ENCODE results near the gene SEMG1. TPM values are rescaled to one million over a fixed set of nuclear protein-coding genes. Genes with fewer than 3 reads are reported as not detected.

The SEMG1 gene
- total RNA-seq, 1 experiment from 2014 or later: 2.1 TPM

DNA sequence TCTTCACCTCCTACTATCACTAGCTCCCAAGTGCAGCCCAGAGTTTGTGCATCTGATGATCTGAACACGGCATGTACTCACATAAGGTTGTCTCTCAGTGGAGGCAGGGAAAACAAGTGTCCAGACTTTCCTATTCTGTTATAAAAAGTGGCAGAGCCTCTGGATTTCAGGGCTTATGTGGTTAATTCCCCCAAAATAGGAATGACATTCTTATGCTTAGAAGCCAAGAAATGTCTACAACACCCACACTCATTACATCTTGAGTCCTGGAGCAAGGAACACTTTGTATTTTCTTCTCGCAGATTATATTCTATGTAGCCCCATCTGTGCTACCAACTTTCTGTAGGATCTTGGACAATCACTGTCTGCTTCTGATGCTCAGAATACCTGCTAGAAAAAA is 13.5 kb upstream of the SEMG1 start:
- ATAC-seq (no peak), DNase-seq (ENCODE audit: low spot score) (no peak)
- no peaks in the 10 kb centered on the region for H3K36me3 Mint-ChIP-seq
- TF ChIP-seq NFATC4 (CRISPR knock-in tag; IDR thresholded peaks at IDR 0.05) (no peak), SMAD4 (CRISPR knock-in tag; IDR thresholded peaks at IDR 0.05) (no peak), IRF2 (CRISPR knock-in tag; IDR thresholded peaks at IDR 0.05; ENCODE audit: borderline replicate concordance, low read depth) (no peak), FOXP1 (CRISPR knock-in tag; IDR thresholded peaks at IDR 0.05; ENCODE audit: borderline replicate concordance) (no peak), GABPB1 (CRISPR knock-in tag; IDR thresholded peaks at IDR 0.05) (no peak), ZNF138 (CRISPR knock-in tag; conservative IDR thresholded peaks at IDR 0.05) (no peak), NR1H2 (CRISPR knock-in tag; IDR thresholded peaks at IDR 0.05) (no peak), CREB1 (CRISPR knock-in tag; IDR thresholded peaks at IDR 0.05) (no peak), ZNF121 (CRISPR knock-in tag; IDR thresholded peaks at IDR 0.05) (no peak), ATF1 (CRISPR knock-in tag; IDR thresholded peaks at IDR 0.05) (no peak), NR3C1 (CRISPR knock-in tag; conservative IDR thresholded peaks at IDR 0.05; ENCODE audit: low read depth) (no peak), NFYB (CRISPR knock-in tag; conservative IDR thresholded peaks at IDR 0.05; ENCODE audit: low read depth) (no peak)
- TF ChIP-seq, protein P1, sequence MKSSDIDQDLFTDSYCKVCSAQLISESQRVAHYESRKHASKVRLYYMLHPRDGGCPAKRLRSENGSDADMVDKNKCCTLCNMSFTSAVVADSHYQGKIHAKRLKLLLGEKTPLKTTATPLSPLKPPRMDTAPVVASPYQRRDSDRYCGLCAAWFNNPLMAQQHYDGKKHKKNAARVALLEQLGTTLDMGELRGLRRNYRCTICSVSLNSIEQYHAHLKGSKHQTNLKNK (CRISPR knock-in tag; IDR thresholded peaks at IDR 0.05): no peak
- POLR2A ChIA-PET: no interaction called here
- H3K9me3 Mint-ChIP-seq: peaks cover 4% of the 10 kb centered on the region; the same call in 1 of the 2 replicates
- peaks cover 8% of the 10 kb centered on the region for H3K4me1 Mint-ChIP-seq
- H3K27ac Mint-ChIP-seq: no peak overlapping the region
- CTCF ChIA-PET: interaction anchor here (1.2 to 2.0 kb wide), 2 partner anchors 36 to 55 kb away, joined by 3 to 8 read pairs; no protein-coding TSS in a partner anchor
- H3K27me3 Mint-ChIP-seq (ENCODE audit: low read depth): 0 out of 2 replicates have a peak, but pooled peaks cover 4% of the 10 kb centered on the region
- no peak overlapping the region for H3K4me3 Mint-ChIP-seq

DNA sequence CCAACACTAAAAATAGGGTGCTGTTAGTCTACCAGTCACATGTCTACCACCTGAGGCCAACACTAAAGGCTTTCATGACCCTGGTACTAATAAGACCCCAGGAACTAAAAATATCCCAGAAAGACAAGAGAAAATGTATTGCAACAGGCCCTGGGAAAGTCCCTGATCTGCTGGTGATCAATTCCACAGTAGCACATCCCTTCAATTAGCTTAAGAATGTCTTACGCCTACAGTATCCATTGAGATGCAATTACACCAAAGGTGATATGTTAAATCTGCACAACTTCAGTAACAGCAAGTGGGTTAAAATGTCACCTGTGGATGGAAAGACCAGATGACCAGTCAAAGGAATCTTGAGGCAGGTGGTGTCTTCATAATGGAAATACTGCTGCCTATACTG is 3.1 kb downstream of the SEMG1 start:
- peaks cover 33% of the 10 kb centered on the region for H3K27me3 Mint-ChIP-seq (ENCODE audit: low read depth)
- POLR2A ChIA-PET: no interaction called here
- peaks cover 2% of the 10 kb centered on the region; the same call in 1 of the 2 replicates for H3K36me3 Mint-ChIP-seq
- H3K4me1 Mint-ChIP-seq: peaks cover 48% of the 10 kb centered on the region
- H3K9me3 Mint-ChIP-seq: peaks cover 18% of the 10 kb centered on the region
- no peak overlapping the region; the same call in 1 of the 2 replicates for H3K27ac Mint-ChIP-seq
- H3K4me3 Mint-ChIP-seq: no peak overlapping the region
- ATAC-seq (peak; percentile 52; the same call in 1 of the 2 replicates), DNase-seq (ENCODE audit: low spot score) (no peak)
- TF ChIP-seq JUN (CRISPR knock-in tag; IDR thresholded peaks at IDR 0.05): no peak
- no peak for TF ChIP-seq GRHL2 (CRISPR knock-in tag; IDR thresholded peaks at IDR 0.05; ENCODE audit: insufficient replicate concordance, severe bottlenecking)
- no peak for TF ChIP-seq FOXP1 (CRISPR knock-in tag; IDR thresholded peaks at IDR 0.05; ENCODE audit: borderline replicate concordance)
- no peak for TF ChIP-seq ZNF416 (CRISPR knock-in tag; IDR thresholded peaks at IDR 0.05)
- no peak for TF ChIP-seq JAZF1 (CRISPR knock-in tag; IDR thresholded peaks at IDR 0.05)
- CTCF ChIA-PET: interaction anchor here (1.2 to 1.6 kb wide), 3 partner anchors 11 to 71 kb away, joined by 3 to 7 read pairs (median 5); no protein-coding TSS in a partner anchor

DNA sequence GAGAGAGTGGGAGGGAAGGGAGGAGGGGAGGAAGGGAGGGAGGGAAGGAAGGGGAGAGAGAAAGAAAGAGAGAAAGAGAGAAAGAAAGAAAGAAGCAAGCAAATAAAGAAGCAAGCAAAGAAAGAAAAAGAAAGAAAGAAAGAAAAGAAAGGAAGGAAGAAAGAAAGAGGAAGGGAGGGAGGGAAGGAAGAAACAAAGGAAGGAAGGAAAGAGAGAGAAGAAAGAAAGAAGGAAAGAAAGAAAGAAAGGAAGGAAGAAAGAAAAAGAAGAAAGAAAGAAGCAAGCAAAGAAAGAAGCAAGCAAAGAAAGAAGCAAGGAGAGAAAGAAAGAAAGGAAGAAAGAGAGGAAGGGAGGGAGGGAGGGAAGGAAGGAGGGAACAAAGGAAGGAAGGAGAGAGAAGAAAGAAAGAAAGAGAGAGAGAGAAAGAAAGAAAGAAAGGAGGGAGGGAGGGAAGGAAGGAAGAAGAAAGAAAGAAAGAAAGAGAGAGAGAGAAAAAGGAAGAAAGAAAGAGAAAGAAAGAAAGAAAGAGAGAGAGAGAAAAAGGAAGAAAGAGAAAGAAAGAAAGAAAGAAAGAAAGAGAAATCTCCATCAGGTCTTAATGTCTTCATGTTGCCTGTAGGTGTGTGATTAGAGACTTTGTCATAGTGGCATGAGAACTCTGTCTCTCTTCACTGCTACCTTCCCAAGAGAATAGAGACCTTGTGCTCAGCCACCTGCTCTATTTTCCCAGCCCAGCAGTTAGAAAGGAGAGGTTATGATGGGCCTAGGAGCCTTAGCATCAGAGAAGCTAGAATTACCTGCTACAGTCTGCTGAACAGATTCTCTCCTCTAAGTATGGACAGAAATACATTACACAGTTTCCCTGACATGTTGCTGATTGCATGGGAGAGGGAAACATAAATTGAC is 5.0 kb downstream of the SEMG1 start:
- Mint-ChIP-seq H3K9me3 (peaks cover 14% of the 10 kb centered on the region), H3K4me1 (peaks cover 40% of the 10 kb centered on the region), H3K27ac (no peak overlapping the region), H3K4me3 (no peak overlapping the region), H3K27me3 (ENCODE audit: low read depth) (peaks cover 33% of the 10 kb centered on the region), H3K36me3 (peaks cover 2% of the 10 kb centered on the region; the same call in 1 of the 2 replicates)
- ChIA-PET POLR2A (no interaction called here), CTCF (no interaction called here)
- no peak for ATAC-seq
- TF ChIP-seq, protein P2, sequence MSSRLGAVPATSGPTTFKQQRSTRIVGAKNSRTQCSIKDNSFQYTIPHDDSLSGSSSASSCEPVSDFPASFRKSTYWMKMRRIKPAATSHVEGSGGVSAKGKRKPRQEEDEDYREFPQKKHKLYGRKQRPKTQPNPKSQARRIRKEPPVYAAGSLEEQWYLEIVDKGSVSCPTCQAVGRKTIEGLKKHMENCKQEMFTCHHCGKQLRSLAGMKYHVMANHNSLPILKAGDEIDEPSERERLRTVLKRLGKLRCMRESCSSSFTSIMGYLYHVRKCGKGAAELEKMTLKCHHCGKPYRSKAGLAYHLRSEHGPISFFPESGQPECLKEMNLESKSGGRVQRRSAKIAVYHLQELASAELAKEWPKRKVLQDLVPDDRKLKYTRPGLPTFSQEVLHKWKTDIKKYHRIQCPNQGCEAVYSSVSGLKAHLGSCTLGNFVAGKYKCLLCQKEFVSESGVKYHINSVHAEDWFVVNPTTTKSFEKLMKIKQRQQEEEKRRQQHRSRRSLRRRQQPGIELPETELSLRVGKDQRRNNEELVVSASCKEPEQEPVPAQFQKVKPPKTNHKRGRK (CRISPR knock-in tag; IDR thresholded peaks at IDR 0.05; ENCODE audit: borderline replicate concordance): peak; percentile 84; the same call in 1 of the 2 replicates
- TF ChIP-seq, protein P3, sequence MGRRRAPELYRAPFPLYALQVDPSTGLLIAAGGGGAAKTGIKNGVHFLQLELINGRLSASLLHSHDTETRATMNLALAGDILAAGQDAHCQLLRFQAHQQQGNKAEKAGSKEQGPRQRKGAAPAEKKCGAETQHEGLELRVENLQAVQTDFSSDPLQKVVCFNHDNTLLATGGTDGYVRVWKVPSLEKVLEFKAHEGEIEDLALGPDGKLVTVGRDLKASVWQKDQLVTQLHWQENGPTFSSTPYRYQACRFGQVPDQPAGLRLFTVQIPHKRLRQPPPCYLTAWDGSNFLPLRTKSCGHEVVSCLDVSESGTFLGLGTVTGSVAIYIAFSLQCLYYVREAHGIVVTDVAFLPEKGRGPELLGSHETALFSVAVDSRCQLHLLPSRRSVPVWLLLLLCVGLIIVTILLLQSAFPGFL (CRISPR knock-in tag; IDR thresholded peaks at IDR 0.05; ENCODE audit: borderline replicate concordance): no peak
- no peak for DNase-seq (ENCODE audit: low spot score)
